Body of pancreas (tissue), 4 donors: ENCODE data around the gene CA5A.

ENCODE experiments used
- CTCF ChIP-seq, 7 experiments: fragments of 450-650 bp in 4 of 7; fragments of 200-600 bp in 3 of 7; sonication (generic) in 3 of 7; IDR thresholded peaks; one replicate each; pipeline ENCODE4 v1.5.1; 2016 to 2019; ENCODE audit warnings: antibody characterized with exemption in 7 of 7
- POLR2A ChIP-seq, 3 donors: fragments of 450-650 bp; IDR thresholded peaks; one replicate each; pipeline ENCODE4 v1.6.1; 2016; ENCODE audit warnings: antibody characterized with exemption in 3 of 3, mild to moderate bottlenecking in 2 of 3

GRCh38 chr16:87856791-87857228 lies 79.5 kb downstream of the CA5A start:
- TF ChIP-seq CTCF (IDR thresholded peaks at IDR 0.05) (no peak), POLR2A (IDR thresholded peaks at IDR 0.05) (no peak)
